ENCODE results near the gene NEDD4. TPM values are rescaled to one million over a fixed set of nuclear protein-coding genes. Genes with fewer than 3 reads are reported as not detected.

The NEDD4 gene
- total and polyA plus RNA-seq, 2 of the 4 experiments (the other 2 are of a cell fraction), result 27.4 to 80.7 TPM

GRCh38 chr15:55915221-55915620, 78.2 kb downstream of the NEDD4 start (continued):
- TF ChIP-seq RCOR1 (IDR thresholded peaks at IDR 0.05; ENCODE audit: insufficient replicate concordance, low read length), result no peak

- no peaks in the 10 kb centered on the region for H3K9me3 ChIP-seq (ENCODE audit: control insufficient read depth, insufficient read depth, low read length)
- H3K27ac ChIP-seq (ENCODE audit: insufficient read depth, low read length), result peak overlapping the region; percentile 26; the same call in 1 of the 2 replicates
- no peak for ATAC-seq (ENCODE audit: low read depth)
- H3K9ac ChIP-seq (ENCODE audit: low read depth, low read length), result peak overlapping the region; percentile 70; the same call in 1 of the 2 replicates
- no peak overlapping the region; the same call in 1 of the 2 replicates for H2BK120ac ChIP-seq (ENCODE audit: low read depth, low read length)
- DNase-seq, result no peak
- no peak overlapping the region for H3K18ac ChIP-seq (ENCODE audit: low read depth, low read length)
- WGBS, 2 experiments (ENCODE audit: extremely low coverage in 2 of 2, insufficient read length in 1 of 2), result no CpG with 5 or more reads among the region's 1 CpG
- BruUV-seq (replicated peaks), result no TSS peak
- H3K4me3 ChIP-seq (ENCODE audit: insufficient read depth, low read depth, low read length), result peak overlapping the region; percentile 45; the same call in 1 of the 2 replicates
- no peaks in the 10 kb centered on the region for H3K36me3 ChIP-seq (ENCODE audit: control insufficient read depth, insufficient read depth, low read length)
- H2AK9ac ChIP-seq (replicated peaks; ENCODE audit: low read depth, low read length, poor library complexity), result no peak overlapping the region
- no peak overlapping the region for H3K56ac ChIP-seq (ENCODE audit: extremely low read depth, insufficient read depth, low read length)
- intact Hi-C loops (cut with micrococcal nuclease) (loop anchor here (10.0 kb wide), 1 partner anchor 510 kb away; no protein-coding TSS in a partner anchor), in situ Hi-C loops (cut with MboI; ENCODE audit: low sequenced_read_pairs) (loop anchor here (10.0 kb wide), 1 partner anchor 270 kb away; no protein-coding TSS in a partner anchor), dilution Hi-C loops (cut with HindIII; ENCODE audit: low sequenced_read_pairs, unreplicated experiment) (no loop called here)
- no peak overlapping the region for H4K8ac ChIP-seq (ENCODE audit: low read depth in 2 of 2, low read length in 2 of 2)
- H2BK20ac ChIP-seq (ENCODE audit: low read depth, low read length), result no peak overlapping the region
- no peak overlapping the region for H4K5ac ChIP-seq (ENCODE audit: low read depth, low read length)
- no peak overlapping the region for H2AFZ ChIP-seq (replicated peaks; ENCODE audit: low read length, poor library complexity)
- H3K4ac ChIP-seq (ENCODE audit: low read depth, low read length), result no peak overlapping the region
- peaks cover 7% of the 10 kb centered on the region for H3K9me1 ChIP-seq (ENCODE audit: insufficient read depth, low read length)
- peaks cover 16 to 36% of the 10 kb centered on the region in 2 experiments for H3K79me1 ChIP-seq (ENCODE audit: low read depth in 1 of 2, low read length in 2 of 2)
- H2BK15ac ChIP-seq (ENCODE audit: low read depth, low read length), result no peak overlapping the region
- CTCF ChIA-PET, result interaction anchor here (1.3 kb wide), 1 partner anchor 266 kb away, joined by 4 read pairs; no protein-coding TSS in a partner anchor
- peak overlapping the region; percentile 97 for H3K4me2 ChIP-seq (ENCODE audit: low read depth, low read length)
- no peak overlapping the region for H2AK5ac ChIP-seq (ENCODE audit: low read depth, low read length)
- H4K91ac ChIP-seq (ENCODE audit: insufficient read depth, low read depth, low read length), result no peak overlapping the region
- H3K27me3 ChIP-seq (ENCODE audit: control insufficient read depth, insufficient read depth, low read length), result no peaks in the 10 kb centered on the region
- no peaks in the 10 kb centered on the region for H4K20me1 ChIP-seq (ENCODE audit: insufficient read depth, low read length)
- peaks cover 9% of the 10 kb centered on the region for H3K4me1 ChIP-seq (ENCODE audit: control insufficient read depth, insufficient read depth, low read length)
- H2BK5ac ChIP-seq (ENCODE audit: low read depth, low read length, poor library complexity, severe bottlenecking), result peak overlapping the region; percentile 80
- TF ChIP-seq SMC3 (IDR thresholded peaks at IDR 0.05; ENCODE audit: low read depth, low read length) (no peak), NFE2L2 (IDR thresholded peaks at IDR 0.05; ENCODE audit: low read depth, low read length) (no peak), POLR2A (IDR thresholded peaks at IDR 0.05; ENCODE audit: low read depth, low read length) (no peak), CHD1 (IDR thresholded peaks at IDR 0.05; ENCODE audit: low read depth, low read length) (no peak), MXI1 (IDR thresholded peaks at IDR 0.05; ENCODE audit: borderline replicate concordance, low read depth, low read length) (no peak), USF2 (IDR thresholded peaks at IDR 0.05; ENCODE audit: low read depth, low read length) (no peak), MAZ (IDR thresholded peaks at IDR 0.05; ENCODE audit: borderline replicate concordance, low read depth, low read length) (no peak), FOS (IDR thresholded peaks at IDR 0.05; ENCODE audit: low read depth, low read length) (no peak), CEBPB (IDR thresholded peaks at IDR 0.05; ENCODE audit: low read depth, low read length) (no peak)
- H3K14ac ChIP-seq (replicated peaks; ENCODE audit: low read depth, low read length), result no peak overlapping the region
- POLR2A ChIA-PET (ENCODE audit: unreplicated experiment), result no interaction called here
- no peak overlapping the region for H3K23ac ChIP-seq (ENCODE audit: low read depth, low read length)
These were observed 79.0 kb downstream of the NEDD4 start for GRCh38 chr15:55914446-55914845.

Measured in IMR-90 (cell line).